Liver (tissue), 9 donors: ENCODE results near the gene GLT8D2. TPM values are rescaled to one million over a fixed set of nuclear protein-coding genes. Genes with fewer than 3 reads are reported as not detected.

ENCODE experiments used
- DNase-seq: peaks from one replicate; pipeline ENCODE4 v3.0.0-alpha.2; 2017; ENCODE audit warnings: low spot score
- H3K27ac ChIP-seq, 2 donors: one replicate each; pipeline ENCODE4 v1.7.0; 2013; ENCODE audit warnings: inconsistent platforms in 2 of 2, low read length in 2 of 2, control low read depth in 1 of 2, low read depth in 1 of 2, mild to moderate bottlenecking in 1 of 2
- H3K27me3 ChIP-seq, 4 donors: one replicate each; pipeline versions ENCODE4 v1.6.1 to v1.7.0; 2013; ENCODE audit warnings: low read length in 3 of 4, inconsistent platforms in 1 of 4, mild to moderate bottlenecking in 1 of 4, moderate library complexity in 1 of 4; ENCODE audit not compliant: control insufficient read depth in 4 of 4, insufficient read depth in 4 of 4
- H3K36me3 ChIP-seq, 4 donors: one replicate each; pipeline versions ENCODE4 v1.6.1 to v1.7.0; 2013; ENCODE audit warnings: low read length in 3 of 4, mild to moderate bottlenecking in 3 of 4, low read depth in 1 of 4, moderate library complexity in 1 of 4; ENCODE audit not compliant: control insufficient read depth in 4 of 4, insufficient read depth in 3 of 4
- H3K4me1 ChIP-seq, 4 donors: one replicate each; pipeline versions ENCODE4 v1.6.1 to v1.7.0; 2013; ENCODE audit warnings: low read length in 3 of 4, mild to moderate bottlenecking in 3 of 4, moderate library complexity in 1 of 4; ENCODE audit not compliant: control insufficient read depth in 4 of 4, insufficient read depth in 4 of 4
- H3K4me3 ChIP-seq, 3 donors: one replicate each; pipeline versions ENCODE4 v1.6.1 to v1.7.0; 2013; ENCODE audit warnings: low read length in 3 of 3, control low read depth in 1 of 3, low read depth in 1 of 3, mild to moderate bottlenecking in 1 of 3
- H3K9ac ChIP-seq, 2 donors: one replicate each; pipeline ENCODE4 v1.7.0; 2013; ENCODE audit warnings: low read length in 2 of 2, mild to moderate bottlenecking in 2 of 2, moderate library complexity in 2 of 2, control low read depth in 1 of 2, low read depth in 1 of 2
- H3K9me3 ChIP-seq, 4 donors: one replicate each; pipeline versions ENCODE4 v1.6.1 to v1.7.0; 2013; ENCODE audit warnings: low read length in 3 of 4; ENCODE audit not compliant: control insufficient read depth in 4 of 4
- ATF3 ChIP-seq: IDR thresholded peaks from 2 replicates; pipeline ENCODE4 v1.6.1; 2016; ENCODE audit warnings: antibody characterized with exemption
- EGR1 ChIP-seq, 2 donors: IDR thresholded peaks; 2 replicates each; pipeline ENCODE4 v1.6.1; 2016 to 2018; ENCODE audit warnings: antibody characterized with exemption in 2 of 2, low read depth in 2 of 2
- FOXA1 ChIP-seq: IDR thresholded peaks from 2 replicates; pipeline ENCODE4 v1.6.1; 2016; ENCODE audit warnings: antibody characterized with exemption
- FOXA2 ChIP-seq: IDR thresholded peaks from 2 replicates; pipeline ENCODE4 v1.6.1; 2016; ENCODE audit warnings: antibody characterized with exemption
- GABPA ChIP-seq, 2 donors: IDR thresholded peaks in 1 of 2; conservative IDR thresholded peaks in 1 of 2; 2 replicates each; pipeline ENCODE4 v1.6.1; 2016; ENCODE audit warnings: antibody characterized with exemption in 2 of 2, mild to moderate bottlenecking in 1 of 2, moderate library complexity in 1 of 2
- HNF4A ChIP-seq, 2 donors: conservative IDR thresholded peaks; 2 replicates each; pipeline ENCODE4 v1.6.1; 2016; ENCODE audit warnings: antibody characterized with exemption in 2 of 2, mild to moderate bottlenecking in 2 of 2
- HNF4G ChIP-seq: IDR thresholded peaks from 2 replicates; pipeline ENCODE4 v1.6.1; 2016; ENCODE audit warnings: antibody characterized with exemption
- JUND ChIP-seq, 2 donors: IDR thresholded peaks; 2 replicates each; pipeline ENCODE4 v1.6.1; 2016; ENCODE audit warnings: antibody characterized with exemption in 2 of 2
- MAX ChIP-seq: IDR thresholded peaks from 2 replicates; pipeline ENCODE4 v1.6.1; 2016; ENCODE audit warnings: antibody characterized with exemption
- NR2F2 ChIP-seq: IDR thresholded peaks from 2 replicates; pipeline ENCODE4 v1.6.1; 2016; ENCODE audit warnings: antibody characterized with exemption
- RAD21 ChIP-seq, 2 donors: IDR thresholded peaks; 2 replicates each; pipeline ENCODE4 v1.6.1; 2016; ENCODE audit warnings: antibody characterized with exemption in 2 of 2, mild to moderate bottlenecking in 2 of 2
- REST ChIP-seq: IDR thresholded peaks from 2 replicates; pipeline ENCODE4 v1.6.1; 2016; ENCODE audit warnings: antibody characterized with exemption, mild to moderate bottlenecking
- RXRA ChIP-seq, 2 donors: IDR thresholded peaks; 2 replicates each; pipeline ENCODE4 v1.6.1; 2017 to 2018; ENCODE audit warnings: antibody characterized with exemption in 2 of 2, mild to moderate bottlenecking in 1 of 2
- SP1 ChIP-seq: IDR thresholded peaks from 2 replicates; pipeline ENCODE4 v1.6.1; 2018; ENCODE audit warnings: antibody characterized with exemption, mild to moderate bottlenecking
- TAF1 ChIP-seq: conservative IDR thresholded peaks from 2 replicates; pipeline ENCODE4 v1.6.1; 2016; ENCODE audit warnings: antibody characterized with exemption, mild to moderate bottlenecking
- YY1 ChIP-seq: IDR thresholded peaks from 2 replicates; pipeline ENCODE4 v1.6.1; 2016; ENCODE audit warnings: antibody characterized with exemption, mild to moderate bottlenecking
- ZBTB33 ChIP-seq: IDR thresholded peaks from 2 replicates; pipeline ENCODE4 v1.6.1; 2016; ENCODE audit warnings: antibody characterized with exemption
- WGBS: extraction: QIAGEN DNeasy Blood & Tissue Kit; methylation state at CpG from one replicate; pipeline ENCODE4 v1.1.7; 2013; 5-methylcytosine and 5-hydroxymethylcytosine counted together
- polyA plus RNA-seq, 2 donors: library from polyadenylated mRNA; stranded (reverse) in 1 of 2; unstranded in 1 of 2; fragments of 200-250 nt in 1 of 2; fragments of >200 nt in 1 of 2; fragmentation: Nextera tagmentation in 1 of 2; extraction: Ambion mirVana in 1 of 2; gene quantifications; one replicate each; pipeline versions ENCODE4 v1.2.1 to v1.2.3, GENCODE V29; 2013 to 2015
- total RNA-seq, 2 donors: library from RNA; depleted of rRNA; stranded (reverse); fragments of >200 nt; gene quantifications; one replicate each; pipeline ENCODE4 v1.2.3, GENCODE V29; 2014
- donor health status: healthy.
- donor health status: healthy.
- donor health status: healthy.
- donor health status: healthy.
- donor health status: healthy.

Gene GLT8D2
- total and polyA plus RNA-seq, 4 donors, result 0.79 to 1.4 (median 1.2) TPM

- TF ChIP-seq TAF1 (no peak), MAX (no peak)
These were observed 6.5 kb upstream of the GLT8D2 start (continued) for GRCh38 chr12:104056419-104056972.

- Histone ChIP-seq H3K4me1 (peaks cover 0 to 17% (median 15%) of the 10 kb centered on the region in 4 donors), H3K4me3 (no peak overlapping the region), H3K36me3 (no peaks in the 10 kb centered on the region), H3K9ac (no peak overlapping the region), H3K27me3 (no peaks in the 10 kb centered on the region), H3K9me3 (no peaks in the 10 kb centered on the region), H3K27ac (peak overlapping the region in 1 of 2 donors; percentile 9)
- no peak for DNase-seq
- TF ChIP-seq MAX, result peak; percentile 66
- peak; percentile 42 for TF ChIP-seq ZBTB33
- peak in 1 of 2 donors; percentile 73 for TF ChIP-seq RXRA (IDR thresholded peaks at IDR 0.05)
- no peak for TF ChIP-seq NR2F2
- peak; percentile 44 for TF ChIP-seq FOXA2
- no peak for TF ChIP-seq EGR1 (IDR thresholded peaks at IDR 0.05; ENCODE audit: low read depth in 2 of 2)
- TF ChIP-seq SP1, result peak; percentile 41
- TF ChIP-seq ATF3, result no peak
- peak; percentile 79 for TF ChIP-seq YY1
- peak; percentile 18 to 26 for TF ChIP-seq RAD21 (IDR thresholded peaks at IDR 0.05)
- TF ChIP-seq REST, result no peak
- TF ChIP-seq JUND (IDR thresholded peaks at IDR 0.05), result no peak
- TF ChIP-seq GABPA (IDR thresholded peaks at IDR 0.05 in 1 of 2, conservative IDR thresholded peaks at IDR 0.05 in 1 of 2), result no peak
- TF ChIP-seq FOXA1, result no peak
- no peak for TF ChIP-seq HNF4G
- TF ChIP-seq HNF4A (conservative IDR thresholded peaks at IDR 0.05), result peak; percentile 33 to 57
- WGBS, result 18% methylated on average over 5 of the region's 5 CpGs
These were observed 5.8 kb upstream of the GLT8D2 start for GRCh38 chr12:104055686-104056388.
